AG04449 (cell line): Measurements from ENCODE around the gene NDE1.

Experiments
- CTCF ChIA-PET: fragments of 350-600 bp; formaldehyde crosslinking; extraction: SDS; loops from one replicate; lab custom pipeline; 2021; ENCODE audit warnings: antibody characterized with exemption; lab: Yijun Ruan, JAX
- POLR2A ChIA-PET: fragments of 400-600, 350-600 bp; formaldehyde crosslinking; extraction: SDS; loops from one replicate; lab custom pipeline; 2020; ENCODE audit warnings: antibody characterized with exemption, inconsistent platforms; lab: Yijun Ruan, JAX
- DNase-seq: peaks from one replicate; pipeline ENCODE4 v3.0.0-alpha.2; 2010; ENCODE audit warnings: low read depth, low spot score
- H3K4me3 ChIP-seq: 2 replicates; pipeline ENCODE4 v1.5.1; 2011; ENCODE audit warnings: low read depth, mild to moderate bottlenecking, control low read depth, low read length
- CTCF ChIP-seq: IDR thresholded peaks from one replicate; pipeline ENCODE4 v1.5.1; 2011; ENCODE audit warnings: mild to moderate bottlenecking, moderate library complexity, low read length, control low read depth, inconsistent platforms; ENCODE audit not compliant: insufficient read depth; ENCODE audit errors: missing control alignments

NDE1 gene

GRCh38 chr16:15773968-15774367 lies 123.9 kb downstream of the NDE1 start:
- no peak for TF ChIP-seq CTCF
- no peak for DNase-seq
- POLR2A ChIA-PET: no interaction called here
- CTCF ChIA-PET: interaction anchor here (0.8 to 0.9 kb wide), 2 partner anchors 8 to 18 kb away, joined by 3 read pairs; no protein-coding TSS in a partner anchor
- H3K4me3 ChIP-seq: no peak overlapping the region

GRCh38 chr16:15775209-15775608 lies 125.2 kb downstream of the NDE1 start:
- no peak for DNase-seq
- no peak overlapping the region for H3K4me3 ChIP-seq
- CTCF ChIA-PET: interaction anchor here (1.0 to 1.6 kb wide), 2 partner anchors 11 to 352 kb away, joined by 4 to 5 read pairs; no protein-coding TSS in a partner anchor
- POLR2A ChIA-PET: no interaction called here
- no peak for TF ChIP-seq CTCF

- DNase-seq: no peak
- CTCF ChIA-PET: interaction anchor here (1.0 to 3.8 kb wide), 4 partner anchors 11 to 352 kb away, joined by 4 to 35 read pairs (median 6); no protein-coding TSS in a partner anchor
Observed at GRCh38 chr16:15775663-15776304, 125.7 kb downstream of the NDE1 start.

More at GRCh38 chr16:15775663-15776304, 125.7 kb downstream of the NDE1 start:
- POLR2A ChIA-PET: no interaction called here
- no peak for TF ChIP-seq CTCF
- H3K4me3 ChIP-seq: no peak overlapping the region
